Medulla oblongata (tissue), 1 donor: ENCODE results near the gene ATXN10.
"Not testable (repeated sequence)": the region's sequence is repeated elsewhere in the genome, so short reads cannot be mapped to it uniquely, and the experiment has no call there.

Source experiments
- DNase-seq: peaks from one replicate; pipeline ENCODE4 v3.0.0-alpha.2; 2015; ENCODE audit errors: extremely low spot score

Gene ATXN10

GRCh38 chr22:45709060-45709739, 37.6 kb downstream of the ATXN10 start:
- DNase-seq: no peak

- no peak for DNase-seq
These were observed 38.2 kb downstream of the ATXN10 start for GRCh38 chr22:45709866-45710265.

- DNase-seq: no peak
These were observed 38.8 kb downstream of the ATXN10 start for GRCh38 chr22:45710469-45710868.

- not testable (repeated sequence) for DNase-seq
These were observed 42.8 kb downstream of the ATXN10 start for GRCh38 chr22:45714390-45714789.

GRCh38 chr22:45717789-45718188, 46.2 kb downstream of the ATXN10 start:
- no peak for DNase-seq

GRCh38 chr22:45718391-45718790, 46.8 kb downstream of the ATXN10 start:
- no peak for DNase-seq

GRCh38 chr22:45720839-45721378, 49.3 kb downstream of the ATXN10 start:
- no peak for DNase-seq

- DNase-seq: no peak
These were observed 50.4 kb downstream of the ATXN10 start for GRCh38 chr22:45722006-45722405.

- DNase-seq: no peak
These were observed 54.4 kb downstream of the ATXN10 start for GRCh38 chr22:45726081-45726480.

- DNase-seq: no peak
These were observed 59.6 kb downstream of the ATXN10 start for GRCh38 chr22:45731041-45731797.

GRCh38 chr22:45731798-45732495, 60.3 kb downstream of the ATXN10 start:
- no peak for DNase-seq

- no peak for DNase-seq
These were observed 63.6 kb downstream of the ATXN10 start for GRCh38 chr22:45735273-45735672.

GRCh38 chr22:45738206-45738605, 66.6 kb downstream of the ATXN10 start:
- DNase-seq: no peak

- DNase-seq: no peak
These were observed 68.6 kb downstream of the ATXN10 start for GRCh38 chr22:45740236-45740635.

- DNase-seq: no peak
These were observed 71.3 kb downstream of the ATXN10 start for GRCh38 chr22:45742866-45743450.

GRCh38 chr22:45743687-45744086, 72.1 kb downstream of the ATXN10 start:
- no peak for DNase-seq

GRCh38 chr22:45744442-45744841, 72.8 kb downstream of the ATXN10 start:
- no peak for DNase-seq

- no peak for DNase-seq
These were observed 79.0 kb downstream of the ATXN10 start for GRCh38 chr22:45750626-45751025.

GRCh38 chr22:45752036-45752435, 80.4 kb downstream of the ATXN10 start:
- DNase-seq: no peak

GRCh38 chr22:45754822-45755221, 83.2 kb downstream of the ATXN10 start:
- DNase-seq: no peak

- no peak for DNase-seq
These were observed 84.9 kb downstream of the ATXN10 start for GRCh38 chr22:45756558-45756957.

GRCh38 chr22:45757068-45757467, 85.4 kb downstream of the ATXN10 start:
- peak; percentile 71 for DNase-seq
